GM23338 (cell line): ENCODE data around the gene OTUD5. TPM values are rescaled to one million over a fixed set of nuclear protein-coding genes. Genes with fewer than 3 reads are reported as not detected.

Experiments used
- ATAC-seq: fragments of 200-7000 bp; cut with Tn5 transposase; 3 replicates; pipeline ENCODE4 v1.9.1; 2020
- DNase-seq: peaks from one replicate; pipeline ENCODE4 v3.0.0-alpha.2; 2015; ENCODE audit warnings: low spot score
- H2AFZ ChIP-seq: fragments of 200-600 bp; sonication (generic); 2 replicates; pipeline ENCODE4 v1.8.0; 2016; ENCODE audit warnings: antibody characterized with exemption, mild to moderate bottlenecking, moderate library complexity
- H3F3A ChIP-seq: fragments of 200-600 bp; sonication (generic); replicated peaks from 2 replicates; pipeline ENCODE4 v1.8.0; 2017; ENCODE audit warnings: antibody characterized with exemption, mixed run types, low read depth
- H3K27ac ChIP-seq: fragments of 200-600 bp; sonication (generic); 2 replicates; pipeline ENCODE4 v1.6.1; 2016; ENCODE audit warnings: low read depth
- H3K27me3 ChIP-seq: fragments of 200-600 bp; sonication (generic); 2 replicates; pipeline ENCODE4 v1.8.0; 2016; ENCODE audit warnings: mild to moderate bottlenecking, mixed run types, moderate library complexity; ENCODE audit not compliant: insufficient read depth
- H3K36me3 ChIP-seq: fragments of 200-600 bp; sonication (generic); 2 replicates; pipeline ENCODE4 v1.8.0; 2016; ENCODE audit warnings: mild to moderate bottlenecking; ENCODE audit not compliant: insufficient read depth
- H3K4me1 ChIP-seq: fragments of 200-600 bp; sonication (generic); 2 replicates; pipeline ENCODE4 v1.8.0; 2016; ENCODE audit warnings: mild to moderate bottlenecking, moderate library complexity; ENCODE audit not compliant: insufficient read depth
- H3K4me2 ChIP-seq: fragments of 200-600 bp; sonication (generic); 2 replicates; pipeline ENCODE4 v1.7.1; 2017; ENCODE audit warnings: mixed run types
- H3K4me3 ChIP-seq: fragments of 200-600 bp; sonication (generic); 2 replicates; pipeline ENCODE4 v1.6.1; 2016; ENCODE audit warnings: mixed run types
- H3K79me2 ChIP-seq: fragments of 200-600 bp; sonication (generic); replicated peaks from 2 replicates; pipeline ENCODE4 v1.8.0; 2017; ENCODE audit warnings: mild to moderate bottlenecking; ENCODE audit not compliant: insufficient read depth
- H3K9me2 ChIP-seq: fragments of 200-600 bp; sonication (generic); 2 replicates; pipeline ENCODE4 v1.8.0; 2017; ENCODE audit not compliant: insufficient read depth
- H4K20me1 ChIP-seq: fragments of 200-600 bp; sonication (generic); replicated peaks from 2 replicates; pipeline ENCODE4 v1.8.0; 2017; ENCODE audit warnings: mild to moderate bottlenecking; ENCODE audit not compliant: insufficient read depth
- H3K27ac Mint-ChIP-seq: 2 replicates; pipeline ENCODE4 v1.8.0; 2020; ENCODE audit warnings: inconsistent platforms, mild to moderate bottlenecking, moderate library complexity, mixed read lengths
- H3K27me3 Mint-ChIP-seq: 3 replicates; pipeline ENCODE4 v1.8.0; 2022; ENCODE audit warnings: low read depth, mild to moderate bottlenecking, moderate library complexity, mixed read lengths, inconsistent platforms; ENCODE audit not compliant: insufficient read depth, poor library complexity
- H3K36me3 Mint-ChIP-seq: 3 replicates; pipeline ENCODE4 v1.8.0; 2021; ENCODE audit warnings: low read depth, mild to moderate bottlenecking, inconsistent platforms, moderate library complexity, mixed read lengths
- H3K4me1 Mint-ChIP-seq: 3 replicates; pipeline ENCODE4 v1.8.0; 2020; ENCODE audit warnings: mild to moderate bottlenecking, inconsistent platforms, mixed read lengths
- H3K4me3 Mint-ChIP-seq: 3 replicates; pipeline ENCODE4 v1.8.0; 2021; ENCODE audit warnings: moderate library complexity, mild to moderate bottlenecking, inconsistent platforms, mixed read lengths
- H3K9me3 Mint-ChIP-seq: 3 replicates; pipeline ENCODE4 v1.8.0; 2020; ENCODE audit warnings: moderate library complexity, mild to moderate bottlenecking, inconsistent platforms, mixed read lengths
- CTCF ChIP-seq, 2 experiments: fragments of 200-600 bp in 1 of 2; sonication (generic) in 1 of 2; conservative IDR thresholded peaks; 2 replicates each; pipeline versions ENCODE4 v1.5.1 to v1.6.1; 2016 to 2017; ENCODE audit warnings: antibody characterized with exemption in 2 of 2, low read depth in 2 of 2, mild to moderate bottlenecking in 2 of 2, moderate library complexity in 1 of 2
- EZH2 ChIP-seq: fragments of 200-600 bp; sonication (generic); IDR thresholded peaks from one replicate; pipeline ENCODE4 v1.8.0; 2017; ENCODE audit warnings: antibody characterized with exemption, mild to moderate bottlenecking, low read depth; ENCODE audit not compliant: unreplicated experiment
- POLR2AphosphoS5 ChIP-seq: IDR thresholded peaks from 2 replicates; pipeline ENCODE4 v1.6.1; 2016; ENCODE audit warnings: antibody characterized with exemption, low read depth
- REST ChIP-seq: IDR thresholded peaks from one replicate; pipeline ENCODE4 v1.6.1; 2018; ENCODE audit warnings: antibody characterized with exemption; ENCODE audit not compliant: unreplicated experiment
- ZNF114 ChIP-seq: fragments of 250-450 bp; sonication (Bioruptor Pico); IDR thresholded peaks from 2 replicates; pipeline ENCODE4 v1.5.0; 2020; ENCODE audit warnings: mild to moderate bottlenecking, moderate library complexity
- ZNF331 ChIP-seq: fragments of 250-450 bp; sonication (Bioruptor Pico); IDR thresholded peaks from 2 replicates; pipeline ENCODE4 v1.5.0; 2020; ENCODE audit warnings: low read depth, mild to moderate bottlenecking, moderate library complexity
- polyA plus RNA-seq: library from polyadenylated mRNA; unstranded; fragments of >200 nt; fragmentation: Nextera tagmentation; extraction: Ambion mirVana; gene quantifications from 2 replicates; pipeline ENCODE4 v1.2.1, GENCODE V29; 2016
- total RNA-seq: library from RNA; depleted of rRNA; stranded (reverse); fragments of >200 nt; shearing (Covaris generic); gene quantifications from 2 replicates; pipeline ENCODE4 v1.2.3, GENCODE V29; 2014

Gene OTUD5
- total and polyA plus RNA-seq, 2 experiments from 2014 or later, result 23.5 to 56.5 TPM

DNA sequence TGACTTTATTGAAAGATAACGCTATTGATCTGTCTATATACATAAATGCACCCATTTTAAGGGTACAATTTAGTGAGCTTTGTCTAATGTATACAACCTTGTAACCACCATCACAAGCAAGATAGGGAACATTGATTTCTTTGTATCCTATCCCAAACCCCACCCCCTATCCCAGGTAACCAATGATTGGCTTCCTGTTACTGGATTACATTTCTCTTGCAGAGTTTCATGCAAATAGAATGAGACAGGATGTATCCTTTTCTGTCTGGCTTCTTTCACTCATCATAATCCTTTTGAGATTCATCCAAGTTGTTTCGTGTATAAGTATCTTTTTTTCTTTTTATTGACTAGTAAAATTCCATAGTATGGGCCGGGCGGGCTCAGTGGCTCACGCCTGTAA lies 46.3 kb upstream of the OTUD5 start (continued):
- TF ChIP-seq CTCF (conservative IDR thresholded peaks at IDR 0.05; ENCODE audit: low read depth in 2 of 2), result no peak
- no peak for TF ChIP-seq REST
- TF ChIP-seq ZNF331, result no peak

- no peak within 1 kb of the TSS for H2AFZ ChIP-seq
- H3K4me3 ChIP-seq, result peak within 1 kb of the TSS; percentile 82
- H3K27ac ChIP-seq, result peak within 1 kb of the TSS; percentile 70
- ATAC-seq (peak; percentile 75), DNase-seq (peak; percentile 85)
- TF ChIP-seq ZNF114 (CRISPR knock-in tag) (no peak), POLR2AphosphoS5 (peak; percentile 45), EZH2 (no peak)
- no peaks in the 10 kb centered on the region for H4K20me1 ChIP-seq
- Mint-ChIP-seq H3K4me3 (peak within 1 kb of the TSS; percentile 98), H3K36me3 (peaks cover 34% of the 10 kb centered on the region), H3K9me3 (no peaks in the 10 kb centered on the region), H3K27ac (peak within 1 kb of the TSS; percentile 99), H3K27me3 (peaks cover 3% of the 10 kb centered on the region), H3K4me1 (peaks cover 12% of the 10 kb centered on the region)
- H3K4me2 ChIP-seq, result peak within 1 kb of the TSS; percentile 84
- no peaks in the 10 kb centered on the region for H3F3A ChIP-seq
- no peaks in the 10 kb centered on the region for H3K27me3 ChIP-seq
- no peaks in the 10 kb centered on the region for H3K36me3 ChIP-seq
- H3K79me2 ChIP-seq, result peaks cover 12% of the 10 kb centered on the region
- H3K9me2 ChIP-seq, result no peaks in the 10 kb centered on the region
- H3K4me1 ChIP-seq, result no peaks in the 10 kb centered on the region; the same call in 1 of the 2 replicates
These were observed 44.9 kb upstream of the OTUD5 start, which contains the start of gene GRIPAP1 for GRCh38 chrX:49002091-49002935. Gene GRIPAP1, minus strand, starts transcription at chrX:49002264. Its CDS starts 35 bp downstream, at chrX:49002229.
